HepG2 (cell line): Measurements from ENCODE around the gene PRKAR2A. TPM values are rescaled to one million over a fixed set of nuclear protein-coding genes. Genes with fewer than 3 reads are reported as not detected.

Experiments used
- ATM ChIP-seq: fragments of 450-650 bp; IDR thresholded peaks from 2 replicates; pipeline ENCODE4 v1.7.1; 2017; ENCODE audit warnings: mild to moderate bottlenecking, borderline replicate concordance
- FOXP1 ChIP-seq, 2 experiments: fragments of 450-650 bp in 1 of 2; IDR thresholded peaks; 2 replicates each; pipeline ENCODE4 v1.6.1; 2017 to 2018; ENCODE audit warnings: antibody characterized with exemption in 1 of 2
- HNRNPK ChIP-seq: fragments of 200-400 bp; formaldehyde crosslinking; IDR thresholded peaks from 2 replicates; pipeline ENCODE4 v1.6.1; 2018; ENCODE audit warnings: low read length, low read depth, moderate library complexity, mild to moderate bottlenecking; ENCODE audit not compliant: poor library complexity, severe bottlenecking
- SOX13 ChIP-seq, 3 experiments: fragments of 450-650 bp in 1 of 3; sonication (generic) in 1 of 3; formaldehyde crosslinking in 1 of 3; IDR thresholded peaks in 2 of 3; conservative IDR thresholded peaks in 1 of 3; 2 replicates each; pipeline versions ENCODE4 v1.5.0 to v1.6.1; 2016 to 2020; ENCODE audit warnings: antibody characterized with exemption in 1 of 3, mild to moderate bottlenecking in 1 of 3, missing compliant biosample characterization in 1 of 3, missing genetic modification reagents in 1 of 3, moderate library complexity in 1 of 3
- TFDP2 ChIP-seq: sonication (generic); formaldehyde crosslinking; IDR thresholded peaks from 2 replicates; pipeline ENCODE4 v1.4.0; 2020; ENCODE audit warnings: missing genetic modification reagents
- ZBTB25 ChIP-seq: IDR thresholded peaks from 2 replicates; pipeline ENCODE4 v1.6.1; 2018; ENCODE audit warnings: missing genetic modification reagents
- ZBTB7B ChIP-seq: sonication (generic); formaldehyde crosslinking; IDR thresholded peaks from 2 replicates; pipeline ENCODE4 v1.4.0; 2020; ENCODE audit warnings: missing genetic modification reagents
- ZBTB8A ChIP-seq: sonication (generic); formaldehyde crosslinking; IDR thresholded peaks from 2 replicates; pipeline ENCODE4 v1.4.0; 2020; ENCODE audit warnings: mild to moderate bottlenecking, low read depth, missing genetic modification reagents, borderline replicate concordance
- ZNF253 ChIP-seq: sonication (generic); formaldehyde crosslinking; IDR thresholded peaks from 2 replicates; pipeline ENCODE4 v1.8.0; 2022; ENCODE audit warnings: mild to moderate bottlenecking, missing genetic modification reagents, borderline replicate concordance
- ZNF589 ChIP-seq: sonication (generic); formaldehyde crosslinking; conservative IDR thresholded peaks from 2 replicates; pipeline ENCODE4 v1.8.0; 2022; ENCODE audit warnings: mild to moderate bottlenecking, moderate library complexity, missing genetic modification reagents
- ZNF703 ChIP-seq: sonication (generic); formaldehyde crosslinking; IDR thresholded peaks from 2 replicates; pipeline ENCODE4 v1.5.1; 2020; ENCODE audit warnings: missing genetic modification reagents, mild to moderate bottlenecking, moderate library complexity, borderline replicate concordance
- ZNF710 ChIP-seq: sonication (generic); formaldehyde crosslinking; IDR thresholded peaks from 2 replicates; pipeline ENCODE4 v1.5.0; 2020; ENCODE audit warnings: mild to moderate bottlenecking, missing genetic modification reagents, borderline replicate concordance
- ZNF772 ChIP-seq: sonication (generic); formaldehyde crosslinking; IDR thresholded peaks from 2 replicates; pipeline ENCODE4 v1.5.0; 2020; ENCODE audit warnings: mild to moderate bottlenecking, missing genetic modification reagents
- polyA plus RNA-seq, 8 experiments: library from polyadenylated mRNA; depleted of rRNA in 3 of 8; stranded (reverse) in 7 of 8; unstranded in 1 of 8; fragments of >200 nt; fragmentation: Illumina TruSeq in 4 of 8; extraction: Trizol in 4 of 8; gene quantifications; 2 replicates each; pipeline versions ENCODE4 v1.2.1 to v1.2.3, GENCODE V29; 2011 to 2016; ENCODE audit warnings: low read depth in 4 of 8, missing spikeins in 1 of 8, mixed read lengths in 1 of 8; ENCODE audit not compliant: insufficient read depth in 1 of 8
- total RNA-seq, 5 experiments: library from RNA; depleted of rRNA; stranded (reverse); fragments of >200 nt; fragmentation: Illumina TruSeq; extraction: Trizol; gene quantifications; 2 replicates each; pipeline ENCODE4 v1.2.3, GENCODE V29; 2016; ENCODE audit warnings: low read depth in 1 of 5
- TF ChIP-seq, protein P1 (sequence below), 2 experiments: sonication (generic) in 1 of 2; formaldehyde crosslinking in 1 of 2; IDR thresholded peaks; 2 replicates each; pipeline versions ENCODE4 v1.4.0 to v1.6.1; 2016 to 2020; ENCODE audit warnings: borderline replicate concordance in 1 of 2, low read depth in 1 of 2, mild to moderate bottlenecking in 1 of 2, missing genetic modification reagents in 1 of 2

Gene PRKAR2A
- total and polyA plus RNA-seq, 2 of the 13 experiments (the other 11 are each of a cell fraction or from before 2014, with no cell fraction given): 11.8 to 29.2 TPM

DNA sequence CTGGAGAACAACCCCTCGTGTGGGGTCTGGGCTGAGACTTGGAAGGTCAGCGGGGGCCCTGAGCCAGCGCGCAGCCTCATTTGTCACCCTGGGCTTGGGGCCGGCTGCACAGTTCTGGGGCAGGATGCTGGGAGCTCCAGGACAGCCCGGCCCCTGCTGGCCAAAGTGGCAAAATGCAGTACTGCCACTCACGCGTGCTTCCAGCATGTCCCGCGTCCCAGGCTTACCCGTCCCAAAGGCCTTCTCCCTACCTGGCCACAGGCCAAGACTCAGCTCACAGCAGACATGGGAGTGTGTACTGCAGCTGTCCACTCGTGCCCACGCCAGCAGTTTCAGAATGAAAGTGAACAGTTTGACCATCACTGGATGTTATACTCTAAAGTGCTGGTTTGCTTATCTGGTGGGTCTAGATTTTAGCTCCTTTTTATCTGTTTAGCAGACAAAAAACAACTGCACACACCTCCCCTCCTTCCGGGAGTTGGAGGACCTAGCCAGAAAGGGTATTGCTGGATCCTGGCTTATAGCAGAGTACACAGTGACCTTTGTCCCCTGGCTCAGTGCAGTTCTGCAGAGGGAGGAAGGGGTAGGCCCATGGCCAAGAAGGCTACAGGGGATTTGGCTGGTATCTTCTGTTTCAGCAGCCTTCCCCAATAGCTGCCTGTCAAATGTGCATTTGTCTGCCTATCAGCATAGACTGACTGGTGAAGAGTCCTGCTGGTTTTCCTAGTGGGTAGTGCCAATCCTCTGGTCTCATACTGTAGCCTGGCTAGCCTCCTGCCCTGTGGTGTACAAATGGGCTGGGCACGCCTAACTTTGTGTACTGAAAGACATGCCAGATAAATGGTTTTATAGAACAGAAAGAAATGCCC is 107.5 kb downstream of the PRKAR2A start (continued):
- TF ChIP-seq ZNF710 (CRISPR knock-in tag) (peak; percentile 10; the same call in 1 of the 2 replicates), ZNF589 (CRISPR knock-in tag) (peak; percentile 51; the same call in 1 of the 2 replicates), SOX13 (IDR thresholded peaks at IDR 0.05) (no peak), SOX13 (CRISPR knock-in tag; conservative IDR thresholded peaks at IDR 0.05 in 1 of 2, IDR thresholded peaks at IDR 0.05 in 1 of 2) (peak in 1 of 2 experiments; percentile 59; a peak in 2 of 4 replicates), ZBTB25 (CRISPR knock-in tag) (0 out of 2 replicates have a peak, but pooled peaks have one; percentile 28), ZBTB8A (CRISPR knock-in tag) (0 out of 2 replicates have a peak, but pooled peaks have one; percentile 81), ATM (no peak), HNRNPK (no peak), ZNF253 (peak; percentile 84; the same call in 1 of the 2 replicates), ZBTB7B (no peak; the same call in 1 of the 2 replicates), ZNF703 (CRISPR knock-in tag) (no peak), FOXP1 (IDR thresholded peaks at IDR 0.05) (no peak), FOXP1 (CRISPR knock-in tag; IDR thresholded peaks at IDR 0.05) (peak; percentile 24; the same call in 1 of the 2 replicates), TFDP2 (CRISPR knock-in tag) (peak; percentile 54), ZNF772 (CRISPR knock-in tag) (peak; percentile 91)
- TF ChIP-seq, protein P1, sequence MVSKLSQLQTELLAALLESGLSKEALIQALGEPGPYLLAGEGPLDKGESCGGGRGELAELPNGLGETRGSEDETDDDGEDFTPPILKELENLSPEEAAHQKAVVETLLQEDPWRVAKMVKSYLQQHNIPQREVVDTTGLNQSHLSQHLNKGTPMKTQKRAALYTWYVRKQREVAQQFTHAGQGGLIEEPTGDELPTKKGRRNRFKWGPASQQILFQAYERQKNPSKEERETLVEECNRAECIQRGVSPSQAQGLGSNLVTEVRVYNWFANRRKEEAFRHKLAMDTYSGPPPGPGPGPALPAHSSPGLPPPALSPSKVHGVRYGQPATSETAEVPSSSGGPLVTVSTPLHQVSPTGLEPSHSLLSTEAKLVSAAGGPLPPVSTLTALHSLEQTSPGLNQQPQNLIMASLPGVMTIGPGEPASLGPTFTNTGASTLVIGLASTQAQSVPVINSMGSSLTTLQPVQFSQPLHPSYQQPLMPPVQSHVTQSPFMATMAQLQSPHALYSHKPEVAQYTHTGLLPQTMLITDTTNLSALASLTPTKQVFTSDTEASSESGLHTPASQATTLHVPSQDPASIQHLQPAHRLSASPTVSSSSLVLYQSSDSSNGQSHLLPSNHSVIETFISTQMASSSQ (IDR thresholded peaks at IDR 0.05; ENCODE audit: low read depth): no peak
- TF ChIP-seq, protein P1 (CRISPR knock-in tag; IDR thresholded peaks at IDR 0.05; ENCODE audit: borderline replicate concordance): peak; percentile 73; the same call in 1 of the 2 replicates
